ENCODE measurements around the gene PTGR1. TPM values are rescaled to one million over a fixed set of nuclear protein-coding genes. Genes with fewer than 3 reads are reported as not detected.

The PTGR1 gene
- total RNA-seq, 1 donor from 2014 or later = 40.2 TPM

GRCh38 chr9:111533099-111533790 lies 66.2 kb downstream of the PTGR1 start:
- no peak for DNase-seq

GRCh38 chr9:111531716-111532115 lies 67.7 kb downstream of the PTGR1 start:
- DNase-seq = no peak

GRCh38 chr9:111529787-111530186 lies 69.7 kb downstream of the PTGR1 start:
- DNase-seq = no peak

GRCh38 chr9:111527347-111527746 lies 72.1 kb downstream of the PTGR1 start:
- DNase-seq = no peak

GRCh38 chr9:111525056-111525977 lies 74.1 kb downstream of the PTGR1 start, which contains the start of gene ZNF483:
Gene ZNF483 (plus strand): TSS chr9:111525179. CDS start chr9:111527396, 2,217 bp downstream.
- DNase-seq = no peak

GRCh38 chr9:111524731-111525055 lies 74.8 kb downstream of the PTGR1 start:
- no peak for DNase-seq

GRCh38 chr9:111516061-111516465 lies 83.4 kb downstream of the PTGR1 start:
- DNase-seq = no peak

- DNase-seq = no peak
Measured at GRCh38 chr9:111514967-111515366, 84.5 kb downstream of the PTGR1 start.

Other genes starting within 250 kb of the PTGR1 start
- 91.0 TPM for gene ECPAS, start 115.3 kb downstream of the PTGR1 start, total RNA-seq
- 4.2 TPM for gene ZNF483, start 74.5 kb downstream of the PTGR1 start, total RNA-seq
- gene DNAJC25, start 31.7 kb upstream of the PTGR1 start, total RNA-seq = 6.6 TPM
- gene GNG10, start 62.0 kb upstream of the PTGR1 start, total RNA-seq = 34.5 TPM
- 0.79 TPM for gene SHOC1, start 195.3 kb upstream of the PTGR1 start, total RNA-seq

Measured in skin of body (tissue), 2 donors.